ENCODE measurements around the gene RIMS3. TPM values are rescaled to one million over a fixed set of nuclear protein-coding genes. Genes with fewer than 3 reads are reported as not detected.
A peak's percentile ranks its signal among the peaks of the same experiment; 100 is the strongest.
"Not testable (repeated sequence)": the region's sequence is repeated elsewhere in the genome, so short reads cannot be mapped to it uniquely, and the experiment has no call there.

The RIMS3 gene
- total RNA-seq, 1 experiment from 2014 or later = 13.7 TPM

DNA sequence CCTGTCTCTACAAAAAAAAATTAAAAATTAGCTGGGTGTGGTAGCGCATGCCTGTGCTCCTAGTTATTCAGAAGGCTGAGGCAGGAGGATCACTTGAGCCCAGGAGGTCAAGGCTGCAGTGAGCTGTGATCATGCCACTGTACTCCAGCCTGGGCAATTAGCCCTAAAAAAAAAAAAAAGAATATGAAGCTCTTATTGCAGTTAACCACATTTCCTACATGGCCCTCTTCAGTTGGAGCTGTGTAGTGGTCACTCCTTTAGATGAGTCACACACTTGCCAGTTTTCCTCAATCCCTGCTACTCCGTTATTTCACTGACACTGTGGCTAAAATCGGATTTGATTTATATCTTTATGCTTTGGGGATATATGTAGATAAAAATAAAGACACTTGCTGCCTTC lies 37.8 kb upstream of the RIMS3 start:
- Histone ChIP-seq H3K56ac (ENCODE audit: insufficient read length, low read depth, low read length) (no peak overlapping the region), H2AK5ac (ENCODE audit: insufficient read length, low read length) (no peak overlapping the region), H4K5ac (ENCODE audit: insufficient read length, low read depth, low read length) (no peak overlapping the region), H2AFZ (ENCODE audit: low read length) (no peak overlapping the region), H3K4ac (ENCODE audit: low read depth, low read length) (no peak overlapping the region), H3K14ac (ENCODE audit: insufficient read depth, low read length) (no peak overlapping the region), H3K79me1 (ENCODE audit: insufficient read depth, low read depth, low read length, poor library complexity, severe bottlenecking) (peaks cover 2% of the 10 kb centered on the region), H3K27me3 (ENCODE audit: insufficient read depth, low read length) (no peaks in the 10 kb centered on the region), H3K18ac (ENCODE audit: insufficient read length, low read depth, low read length) (no peak overlapping the region), H3K4me1 (ENCODE audit: insufficient read depth, low read length) (peaks cover 4% of the 10 kb centered on the region; the same call in 1 of the 2 replicates), H4K20me1 (ENCODE audit: control insufficient read depth, insufficient read depth, insufficient read length) (no peaks in the 10 kb centered on the region), H3K9ac (ENCODE audit: extremely low read depth, insufficient read length, low read length) (no peak overlapping the region), H3K9me3 (ENCODE audit: control insufficient read depth, low read depth, low read length) (no peaks in the 10 kb centered on the region), H3K23me2 (ENCODE audit: insufficient read length, low read depth, low read length, poor library complexity, severe bottlenecking) (no peaks in the 10 kb centered on the region), H2BK5ac (ENCODE audit: insufficient read length, low read length) (no peak overlapping the region), H3K27ac (ENCODE audit: insufficient read length, low read depth, low read length) (no peak overlapping the region), H3T11ph (ENCODE audit: low read length) (no peak overlapping the region), H4K91ac (ENCODE audit: insufficient read length, low read depth, low read length) (no peak overlapping the region), H2BK20ac (ENCODE audit: low read depth, low read length, poor library complexity, severe bottlenecking) (no peak overlapping the region), H2BK120ac (ENCODE audit: low read depth, low read length, poor library complexity, severe bottlenecking) (no peak overlapping the region), H3K79me2 (ENCODE audit: insufficient read depth, low read length) (peaks cover 16% of the 10 kb centered on the region; the same call in 1 of the 2 replicates), H3K4me2 (ENCODE audit: insufficient read depth, insufficient read length, low read length) (no peak overlapping the region), H2BK12ac (ENCODE audit: insufficient read length, low read depth, low read length) (no peak overlapping the region), H2BK15ac (ENCODE audit: low read depth, low read length) (no peak overlapping the region), H3K23ac (ENCODE audit: insufficient read length, low read depth, low read length) (no peak overlapping the region), H4K8ac (replicated peaks; ENCODE audit: insufficient read length, low read depth, low read length) (no peak overlapping the region)
- Mint-ChIP-seq H3K27me3 (ENCODE audit: low read depth) (no peaks in the 10 kb centered on the region), H3K9me3 (no peaks in the 10 kb centered on the region), H3K4me1 (peaks cover 19 to 21% of the 10 kb centered on the region in 2 experiments), H3K27ac (peak overlapping the region in 1 of 3 experiments; percentile 11; a peak in 2 of 7 replicates), H3K4me3 (no peak overlapping the region), H3K36me3 (ENCODE audit: insufficient read depth in 1 of 3, low read depth in 3 of 3) (no peaks in the 10 kb centered on the region)
- DNase-seq = no peak
- WGBS (ENCODE audit: extremely low coverage, insufficient read length, low lambda C conversion rate) = no CpG with 5 or more reads among the region's 3 CpGs
- TF ChIP-seq CTCF (conservative IDR thresholded peaks at IDR 0.05) = no peak

DNA sequence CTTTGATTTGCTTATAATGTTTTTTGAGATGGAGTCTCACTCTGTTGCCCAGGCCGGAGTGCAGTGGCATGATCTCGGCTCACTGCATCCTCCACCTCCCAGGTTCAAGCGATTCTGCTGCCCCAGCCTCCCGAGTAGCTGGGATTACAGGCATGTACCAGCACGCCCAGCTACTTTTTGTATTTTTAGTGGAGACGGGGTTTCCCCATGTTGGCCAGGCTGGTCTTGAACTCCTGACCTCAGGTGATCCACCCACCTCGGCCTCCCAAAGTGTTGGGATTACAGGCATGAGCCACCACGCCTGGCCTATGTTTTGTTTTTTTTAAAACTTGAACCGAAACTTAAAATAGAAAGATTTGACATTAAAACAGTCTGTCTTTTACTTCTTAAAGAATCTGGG lies 37.3 kb upstream of the RIMS3 start:
- H3K18ac ChIP-seq (ENCODE audit: insufficient read length, low read depth, low read length); H3K4me1 ChIP-seq (ENCODE audit: insufficient read depth, low read length); H3K79me1 ChIP-seq (ENCODE audit: insufficient read depth, low read depth, low read length, poor library complexity, severe bottlenecking); H2BK20ac ChIP-seq (ENCODE audit: low read depth, low read length, poor library complexity, severe bottlenecking); H3K9me3 ChIP-seq (ENCODE audit: control insufficient read depth, low read depth, low read length); H3K27ac ChIP-seq (ENCODE audit: insufficient read length, low read depth, low read length); H3K27ac Mint-ChIP-seq; H2BK5ac ChIP-seq (ENCODE audit: insufficient read length, low read length); H4K5ac ChIP-seq (ENCODE audit: insufficient read length, low read depth, low read length); H3T11ph ChIP-seq (ENCODE audit: low read length); H4K91ac ChIP-seq (ENCODE audit: insufficient read length, low read depth, low read length); H3K4ac ChIP-seq (ENCODE audit: low read depth, low read length); DNase-seq; H3K9ac ChIP-seq (ENCODE audit: extremely low read depth, insufficient read length, low read length); H3K56ac ChIP-seq (ENCODE audit: insufficient read length, low read depth, low read length); H4K8ac ChIP-seq (replicated peaks; ENCODE audit: insufficient read length, low read depth, low read length); H3K4me2 ChIP-seq (ENCODE audit: insufficient read depth, insufficient read length, low read length); H2AK5ac ChIP-seq (ENCODE audit: insufficient read length, low read length); H3K9me3 Mint-ChIP-seq; H2AFZ ChIP-seq (ENCODE audit: low read length); H2BK15ac ChIP-seq (ENCODE audit: low read depth, low read length); H3K36me3 Mint-ChIP-seq (ENCODE audit: insufficient read depth in 1 of 3, low read depth in 3 of 3); H3K27me3 ChIP-seq (ENCODE audit: insufficient read depth, low read length); H3K23ac ChIP-seq (ENCODE audit: insufficient read length, low read depth, low read length); H3K4me3 Mint-ChIP-seq; H4K20me1 ChIP-seq (ENCODE audit: control insufficient read depth, insufficient read depth, insufficient read length); H3K14ac ChIP-seq (ENCODE audit: insufficient read depth, low read length); H2BK120ac ChIP-seq (ENCODE audit: low read depth, low read length, poor library complexity, severe bottlenecking); H2BK12ac ChIP-seq (ENCODE audit: insufficient read length, low read depth, low read length); H3K23me2 ChIP-seq (ENCODE audit: insufficient read length, low read depth, low read length, poor library complexity, severe bottlenecking); H3K27me3 Mint-ChIP-seq (ENCODE audit: low read depth): not testable (repeated sequence)
- H3K79me2 ChIP-seq (ENCODE audit: insufficient read depth, low read length) = peaks cover 17% of the 10 kb centered on the region; the same call in 1 of the 2 replicates
- WGBS (ENCODE audit: extremely low coverage, insufficient read length, low lambda C conversion rate) = no CpG with 5 or more reads among the region's 9 CpGs
- peaks cover 16 to 18% of the 10 kb centered on the region in 2 experiments for H3K4me1 Mint-ChIP-seq
